Stomach (tissue), 9 donors: Measurements from ENCODE around the gene KRT9. TPM values are rescaled to one million over a fixed set of nuclear protein-coding genes. Genes with fewer than 3 reads are reported as not detected.

Source experiments
- DNase-seq, 2 donors: peaks; one replicate each; pipeline versions ENCODE4 v3.0.0 to v3.0.0-alpha.2; 2013 to 2019
- H3K27ac ChIP-seq, 5 donors: fragments of 200-600 bp in 4 of 5; sonication (generic) in 4 of 5; one replicate each; pipeline ENCODE4 v1.5.1; 2013 to 2019; ENCODE audit warnings: mild to moderate bottlenecking in 1 of 5, moderate library complexity in 1 of 5
- H3K27me3 ChIP-seq, 3 donors: fragments of 200-600 bp; sonication (generic); one replicate each; pipeline ENCODE4 v1.5.1; 2017 to 2019; ENCODE audit warnings: mixed run types in 1 of 3
- H3K36me3 ChIP-seq, 4 donors: fragments of 200-600 bp; sonication (generic); 1 replicate in 3 of 4; 2 replicates in 1 of 4; pipeline ENCODE4 v1.5.1; 2016 to 2019
- H3K4me1 ChIP-seq, 4 donors: fragments of 200-600 bp; sonication (generic); one replicate each; pipeline ENCODE4 v1.5.1; 2016 to 2019
- H3K4me3 ChIP-seq, 4 donors: fragments of 200-600 bp; sonication (generic) in 3 of 4; one replicate each; pipeline ENCODE4 v1.5.1; 2016 to 2019; ENCODE audit warnings: mild to moderate bottlenecking in 1 of 4
- H3K9me3 ChIP-seq, 4 donors: fragments of 200-600 bp; sonication (generic); one replicate each; pipeline ENCODE4 v1.5.1; 2016 to 2019
- CTCF ChIP-seq, 7 experiments: fragments of 450-650 bp in 4 of 7; fragments of 200-600 bp in 3 of 7; sonication (generic) in 3 of 7; IDR thresholded peaks; one replicate each; pipeline ENCODE4 v1.5.1; 2016 to 2019; ENCODE audit warnings: antibody characterized with exemption in 7 of 7, control low read depth in 2 of 7, mild to moderate bottlenecking in 1 of 7
- EP300 ChIP-seq: sonication (generic); formaldehyde crosslinking; IDR thresholded peaks from one replicate; pipeline ENCODE4 v1.6.1; 2017; ENCODE audit warnings: antibody characterized with exemption
- POLR2A ChIP-seq, 4 donors: fragments of 450-650 bp; IDR thresholded peaks; one replicate each; pipeline ENCODE4 v1.6.1; 2016; ENCODE audit warnings: antibody characterized with exemption in 4 of 4, control low read depth in 2 of 4, mild to moderate bottlenecking in 1 of 4, moderate library complexity in 1 of 4
- POLR2AphosphoS5 ChIP-seq, 3 donors: sonication (generic); formaldehyde crosslinking; IDR thresholded peaks; one replicate each; pipeline ENCODE4 v1.6.1; 2016; ENCODE audit warnings: antibody characterized with exemption in 3 of 3
- WGBS, 5 donors: extraction: QIAGEN DNeasy Blood & Tissue Kit in 3 of 5; methylation state at CpG; one replicate each; pipeline versions ENCODE4 v1.1.5 to v1.1.7; 2013 to 2018; 5-methylcytosine and 5-hydroxymethylcytosine counted together
- intact Hi-C: fragments of 100-400 bp; cut with DNase I; formaldehyde crosslinking; loops from one replicate; pipeline ENCODE4 v1.15.1; 2023; ENCODE audit warnings: low total_unique reads
- polyA plus RNA-seq, 3 donors: library from polyadenylated mRNA; stranded (reverse); fragments of 200-250 nt; gene quantifications; one replicate each; pipeline ENCODE4 v1.2.3, GENCODE V29; 2013
- total RNA-seq, 5 donors: library from RNA; depleted of rRNA; stranded (reverse); fragments of >200 nt; gene quantifications; one replicate each; pipeline versions ENCODE4 v1.1.0 to v1.2.3, GENCODE V29; 2014 to 2016
- donor health status: healthy with polysubstance abuse.
- donor health status: Bipolar disorder and iron deficiency.
- donor health status: healthy.

The KRT9 gene
- total and polyA plus RNA-seq, 8 donors: not detected

- TF ChIP-seq POLR2A (IDR thresholded peaks at IDR 0.05): no peak
- no peak for TF ChIP-seq EP300
- no peak for TF ChIP-seq POLR2AphosphoS5 (IDR thresholded peaks at IDR 0.05)
- TF ChIP-seq CTCF (IDR thresholded peaks at IDR 0.05): no peak
- DNase-seq: no peak
- Histone ChIP-seq H3K27ac (no peak overlapping the region), H3K27me3 (peaks cover 0 to 24% (median 0%) of the 10 kb centered on the region in 3 donors), H3K4me3 (no peak overlapping the region), H3K4me1 (peaks cover 0 to 12% (median 5%) of the 10 kb centered on the region in 4 donors), H3K36me3 (no peaks in the 10 kb centered on the region), H3K9me3 (no peaks in the 10 kb centered on the region)
- intact Hi-C loops: no loop called here
- 83 to 96% (median 91%) methylated on average over 12 to 14 of the region's 14 CpGs for WGBS, 5 donors
Measured at GRCh38 chr17:41516147-41516829, 55.6 kb downstream of the KRT9 start.

Other genes starting within 250 kb of the KRT9 start
- gene KRT33A, start 221.2 kb downstream of the KRT9 start, total RNA-seq: not detected
- under 1 TPM in 1 of 3 donors, not detected in 2; 0.45 TPM for gene KRT33A, start 221.2 kb downstream of the KRT9 start, polyA plus RNA-seq
- not detected for gene KRT33B, start 202.2 kb downstream of the KRT9 start, total RNA-seq
- not detected for gene KRT33B, start 202.2 kb downstream of the KRT9 start, polyA plus RNA-seq
- not detected for gene KRT34, start 189.8 kb downstream of the KRT9 start, total RNA-seq
- gene KRT34, start 189.8 kb downstream of the KRT9 start, polyA plus RNA-seq: under 1 TPM in 1 of 3 donors, not detected in 2; 0.20 TPM
- not detected for gene KRT31, start 174.5 kb downstream of the KRT9 start, total RNA-seq
- gene KRT31, start 174.5 kb downstream of the KRT9 start, polyA plus RNA-seq: 1 to 10 TPM in 1 of 3 donors, not detected in 2; 3.1 TPM
- gene KRT37, start 147.5 kb downstream of the KRT9 start, total RNA-seq: not detected
- gene KRT37, start 147.5 kb downstream of the KRT9 start, polyA plus RNA-seq: not detected
- gene KRT38, start 131.1 kb downstream of the KRT9 start, total RNA-seq: not detected
- not detected for gene KRT38, start 131.1 kb downstream of the KRT9 start, polyA plus RNA-seq
- gene KRT32, start 104.7 kb downstream of the KRT9 start, total RNA-seq: not detected
- 1 to 10 TPM in 1 of 3 donors, not detected in 2; 1.9 TPM for gene KRT32, start 104.7 kb downstream of the KRT9 start, polyA plus RNA-seq
- gene KRT35, start 90.9 kb downstream of the KRT9 start, total RNA-seq: not detected
- not detected for gene KRT35, start 90.9 kb downstream of the KRT9 start, polyA plus RNA-seq
- gene KRT36, start 82.1 kb downstream of the KRT9 start, total RNA-seq: not detected
- not detected for gene KRT36, start 82.1 kb downstream of the KRT9 start, polyA plus RNA-seq
- 10 to 100 TPM in 2 of 5 donors, 1 to 10 TPM in 2, not detected in 1; 2.2 to 43.8 (median 11.1) TPM for gene KRT13, start 66.4 kb downstream of the KRT9 start, total RNA-seq
- over 10,000 TPM in 1 of 3 donors, 10 to 100 TPM in 1, 1 to 10 TPM in 1; 1.1 to 12,460 (median 41.1) TPM for gene KRT13, start 66.4 kb downstream of the KRT9 start, polyA plus RNA-seq
- 1 to 10 TPM in 4 of 5 donors, not detected in 1; 1.6 to 9.4 (median 2.4) TPM for gene KRT15, start 53.2 kb downstream of the KRT9 start, total RNA-seq
- 1,000 to 10,000 TPM in 1 of 3 donors, 1 to 10 TPM in 2; 1.4 to 3,416 (median 4.7) TPM for gene KRT15, start 53.2 kb downstream of the KRT9 start, polyA plus RNA-seq
- gene KRT19, start 43.8 kb downstream of the KRT9 start, total RNA-seq: 1,000 to 10,000 TPM in 1 of 5 donors, 100 to 1,000 TPM in 4; 218 to 2,364 (median 659) TPM
- 1,000 to 10,000 TPM in 1 of 3 donors, 100 to 1,000 TPM in 2; 431 to 1,737 (median 761) TPM for gene KRT19, start 43.8 kb downstream of the KRT9 start, polyA plus RNA-seq
- gene KRT14, start 14.8 kb upstream of the KRT9 start, total RNA-seq: 1 to 10 TPM in 1 of 5 donors, not detected in 4; 1.3 TPM
- gene KRT14, start 14.8 kb upstream of the KRT9 start, polyA plus RNA-seq: 100 to 1,000 TPM in 1 of 3 donors, 1 to 10 TPM in 1, not detected in 1; 2.4 to 164 TPM
- 1 to 10 TPM in 1 of 5 donors, not detected in 4; 1.1 TPM for gene KRT16, start 40.7 kb upstream of the KRT9 start, total RNA-seq
- 10 to 100 TPM in 1 of 3 donors, 1 to 10 TPM in 1, not detected in 1; 1.3 to 32.8 TPM for gene KRT16, start 40.7 kb upstream of the KRT9 start, polyA plus RNA-seq
- gene KRT17, start 52.5 kb upstream of the KRT9 start, total RNA-seq: 10 to 100 TPM in 2 of 5 donors, 1 to 10 TPM in 2, not detected in 1; 1.6 to 13.6 (median 8.1) TPM
- 10 to 100 TPM in 1 of 3 donors, 1 to 10 TPM in 2; 2.0 to 14.2 (median 6.0) TPM for gene KRT17, start 52.5 kb upstream of the KRT9 start, polyA plus RNA-seq
- gene EIF1, start 116.8 kb upstream of the KRT9 start, total RNA-seq: 100 to 1,000 TPM in 3 of 5 donors, 10 to 100 TPM in 2; 62.4 to 255 (median 187) TPM
- 100 to 1,000 TPM; 333 to 972 (median 834) TPM for gene EIF1, start 116.8 kb upstream of the KRT9 start, polyA plus RNA-seq
- gene GAST, start 140.3 kb upstream of the KRT9 start, total RNA-seq: 10 to 100 TPM in 1 of 5 donors, not detected in 4; 32.7 TPM
- gene GAST, start 140.3 kb upstream of the KRT9 start, polyA plus RNA-seq: 1 to 10 TPM in 1 of 3 donors, not detected in 2; 1.3 TPM
- gene HAP1, start 162.6 kb upstream of the KRT9 start, total RNA-seq: under 1 TPM in 1 of 5 donors, not detected in 4; 0.55 TPM
- under 1 TPM; 0.31 to 0.85 (median 0.44) TPM for gene HAP1, start 162.6 kb upstream of the KRT9 start, polyA plus RNA-seq
- 100 to 1,000 TPM in 1 of 5 donors, 10 to 100 TPM in 4; 59.5 to 248 (median 84.8) TPM for gene JUP, start 214.7 kb upstream of the KRT9 start, total RNA-seq
- gene JUP, start 214.7 kb upstream of the KRT9 start, polyA plus RNA-seq: 100 to 1,000 TPM in 2 of 3 donors, 10 to 100 TPM in 1; 85.7 to 163 (median 154) TPM
- gene P3H4, start 239.9 kb upstream of the KRT9 start, total RNA-seq: 10 to 100 TPM in 3 of 5 donors, 1 to 10 TPM in 2; 4.0 to 64.6 (median 11.4) TPM
- gene P3H4, start 239.9 kb upstream of the KRT9 start, polyA plus RNA-seq: 1 to 10 TPM; 4.7 to 7.3 (median 6.3) TPM
- 10 to 100 TPM in 3 of 5 donors, 1 to 10 TPM in 2; 4.6 to 45.3 (median 20.1) TPM for gene FKBP10, start 240.9 kb upstream of the KRT9 start, total RNA-seq
- 10 to 100 TPM in 2 of 3 donors, 1 to 10 TPM in 1; 8.9 to 17.0 (median 12.8) TPM for gene FKBP10, start 240.9 kb upstream of the KRT9 start, polyA plus RNA-seq